K562 (cell line): ENCODE results near the gene PDLIM7. TPM values are rescaled to one million over a fixed set of nuclear protein-coding genes. Genes with fewer than 3 reads are reported as not detected.

Source experiments
- BRCA1 ChIP-seq, 2 experiments: fragments of 450-650 bp in 1 of 2; sonication (generic) in 1 of 2; formaldehyde crosslinking in 1 of 2; IDR thresholded peaks; 2 replicates each; pipeline versions ENCODE4 v1.5.0 to v1.6.1; 2017 to 2020; ENCODE audit warnings: mild to moderate bottlenecking in 1 of 2, missing genetic modification reagents in 1 of 2
- CBX2 ChIP-seq: fragments of 200-600 bp; sonication (generic); IDR thresholded peaks from one replicate; pipeline ENCODE4 v1.6.1; 2012; ENCODE audit warnings: mild to moderate bottlenecking, low read length, inconsistent platforms; ENCODE audit not compliant: insufficient read depth, poor library complexity, severe bottlenecking
- CXXC5 ChIP-seq: fragments of 250-450 bp; sonication (Bioruptor Pico); IDR thresholded peaks from 2 replicates; pipeline ENCODE4 v1.8.0; 2022; ENCODE audit warnings: inconsistent platforms, mild to moderate bottlenecking, moderate library complexity
- SOX6 ChIP-seq: fragments of 450-650 bp; IDR thresholded peaks from 2 replicates; pipeline ENCODE4 v1.6.1; 2014; ENCODE audit warnings: mild to moderate bottlenecking
- SRSF1 ChIP-seq: fragments of 200-400 bp; formaldehyde crosslinking; IDR thresholded peaks from 2 replicates; pipeline ENCODE4 v1.6.1; 2017; ENCODE audit warnings: mild to moderate bottlenecking, low read depth, low read length, moderate library complexity
- TAF15 ChIP-seq: fragments of 200-400 bp; formaldehyde crosslinking; IDR thresholded peaks from 2 replicates; pipeline ENCODE4 v1.6.1; 2017; ENCODE audit warnings: mild to moderate bottlenecking, low read depth, low read length, moderate library complexity
- TCF7L2 ChIP-seq: fragments of 150-350 bp; IDR thresholded peaks from 2 replicates; pipeline ENCODE4 v1.6.1; 2016; ENCODE audit warnings: low read depth, mild to moderate bottlenecking, low read length, moderate library complexity
- TRIM28 ChIP-seq: fragments of 450-650 bp; IDR thresholded peaks from 2 replicates; pipeline ENCODE4 v1.6.1; 2017
- ZFP30 ChIP-seq: fragments of 250-450 bp; sonication (Bioruptor Pico); IDR thresholded peaks from 2 replicates; pipeline ENCODE4 v1.8.0; 2022; ENCODE audit warnings: moderate library complexity, mild to moderate bottlenecking, inconsistent platforms, borderline replicate concordance
- ZFPM2 ChIP-seq: fragments of 250-450 bp; sonication (Bioruptor Pico); IDR thresholded peaks from 2 replicates; pipeline ENCODE4 v1.5.1; 2022; ENCODE audit warnings: mild to moderate bottlenecking
- ZNF780A ChIP-seq: fragments of 250-450 bp; sonication (Bioruptor Pico); IDR thresholded peaks from 2 replicates; pipeline ENCODE4 v1.5.0; 2021; ENCODE audit warnings: mild to moderate bottlenecking
- ZSCAN32 ChIP-seq: fragments of 450-650 bp; formaldehyde crosslinking; IDR thresholded peaks from 2 replicates; pipeline ENCODE4 v1.4.0; 2020; ENCODE audit warnings: mild to moderate bottlenecking, moderate library complexity
- polyA plus RNA-seq, 8 experiments: library from polyadenylated mRNA; depleted of rRNA in 4 of 8; stranded (reverse) in 5 of 8; unstranded in 3 of 8; fragments of >200 nt; fragmentation: Nextera tagmentation in 2 of 8; fragmentation: Illumina TruSeq in 1 of 8; extraction: Ambion mirVana in 2 of 8; extraction: Trizol in 1 of 8; gene quantifications; 2 replicates each; pipeline versions ENCODE4 v1.2.1 to v1.2.3, GENCODE V29; 2011 to 2014; ENCODE audit warnings: inconsistent platforms in 1 of 8, missing spikeins in 1 of 8
- total RNA-seq, 7 experiments: library from RNA; depleted of rRNA in 6 of 7; stranded (reverse); fragments of >200 nt in 6 of 7; fragmentation: Illumina TruSeq in 2 of 7; extraction: Trizol in 2 of 7; gene quantifications; 2 replicates each; pipeline versions ENCODE4 v1.2.1 to v1.2.3, GENCODE V29; 2011 to 2021; ENCODE audit warnings: low replicate concordance in 1 of 7
- TF ChIP-seq, protein P1 (sequence below): fragments of 250-450 bp; sonication (Bioruptor Pico); IDR thresholded peaks from 2 replicates; pipeline ENCODE4 v1.5.0; 2021
- TF ChIP-seq, protein P2 (sequence below), 2 experiments: IDR thresholded peaks; 2 replicates each; pipeline ENCODE4 v1.6.1; 2012; ENCODE audit warnings: improper control_type of control experiment in 2 of 2, low read depth in 2 of 2, low read length in 2 of 2, borderline replicate concordance in 1 of 2
- TF ChIP-seq, protein P3 (sequence below): sonication (generic); formaldehyde crosslinking; IDR thresholded peaks from 2 replicates; pipeline ENCODE4 v1.8.1; 2023; ENCODE audit warnings: mild to moderate bottlenecking, missing genetic modification reagents
- TF ChIP-seq, protein P4 (sequence below): fragments of 200-800 bp; sonication (Bioruptor generic); IDR thresholded peaks from 2 replicates; pipeline ENCODE4 v1.6.1; 2016; ENCODE audit warnings: missing genetic modification characterization, missing compliant biosample characterization

The PDLIM7 gene
- total and polyA plus RNA-seq, 9 of the 15 experiments (the other 6 are each of a cell fraction or from before 2014, with no cell fraction given), result 2.1 to 124 (median 32.6) TPM

DNA sequence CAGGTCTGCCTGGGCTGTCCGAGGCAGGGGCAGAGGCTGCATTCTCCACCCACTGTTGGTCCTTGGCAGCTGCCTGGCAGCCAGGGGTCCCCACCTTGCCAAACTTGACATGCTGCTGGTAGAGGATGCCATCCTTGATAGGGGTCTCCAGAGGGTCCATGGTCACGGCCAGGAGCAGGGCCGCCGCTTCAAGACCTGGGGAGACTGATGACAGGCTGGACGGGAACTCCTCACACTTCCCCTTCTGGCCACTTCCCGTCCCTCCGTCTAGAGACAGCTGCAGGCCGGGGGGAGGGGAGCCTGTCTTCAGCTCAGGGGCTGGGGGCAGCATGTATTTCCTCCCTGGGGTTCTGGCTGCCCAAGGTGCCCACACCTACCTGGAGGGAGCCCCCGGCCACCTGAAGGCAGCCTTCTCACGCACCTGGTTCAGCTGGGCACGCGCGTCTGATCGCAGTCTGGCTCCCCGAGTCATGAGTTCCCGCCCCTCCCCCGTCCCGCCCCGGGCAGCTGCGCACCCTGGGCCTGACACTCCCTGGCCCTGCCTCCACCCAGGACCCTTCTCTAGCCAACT is 12.1 kb upstream of the PDLIM7 start, which contains the start of gene DOK3 (continued):
- TF ChIP-seq, protein P1, sequence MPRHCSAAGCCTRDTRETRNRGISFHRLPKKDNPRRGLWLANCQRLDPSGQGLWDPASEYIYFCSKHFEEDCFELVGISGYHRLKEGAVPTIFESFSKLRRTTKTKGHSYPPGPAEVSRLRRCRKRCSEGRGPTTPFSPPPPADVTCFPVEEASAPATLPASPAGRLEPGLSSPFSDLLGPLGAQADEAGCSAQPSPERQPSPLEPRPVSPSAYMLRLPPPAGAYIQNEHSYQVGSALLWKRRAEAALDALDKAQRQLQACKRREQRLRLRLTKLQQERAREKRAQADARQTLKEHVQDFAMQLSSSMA (CRISPR knock-in tag), result no peak
- no peak for TF ChIP-seq TRIM28
- no peak for TF ChIP-seq TAF15
- TF ChIP-seq ZFP30 (CRISPR knock-in tag), result no peak
- TF ChIP-seq SOX6, result no peak
- no peak for TF ChIP-seq ZNF780A (CRISPR knock-in tag)
- no peak for TF ChIP-seq TCF7L2
- TF ChIP-seq BRCA1 (IDR thresholded peaks at IDR 0.05), result no peak
- no peak for TF ChIP-seq BRCA1 (CRISPR knock-in tag; IDR thresholded peaks at IDR 0.05)
- TF ChIP-seq, protein P2, sequence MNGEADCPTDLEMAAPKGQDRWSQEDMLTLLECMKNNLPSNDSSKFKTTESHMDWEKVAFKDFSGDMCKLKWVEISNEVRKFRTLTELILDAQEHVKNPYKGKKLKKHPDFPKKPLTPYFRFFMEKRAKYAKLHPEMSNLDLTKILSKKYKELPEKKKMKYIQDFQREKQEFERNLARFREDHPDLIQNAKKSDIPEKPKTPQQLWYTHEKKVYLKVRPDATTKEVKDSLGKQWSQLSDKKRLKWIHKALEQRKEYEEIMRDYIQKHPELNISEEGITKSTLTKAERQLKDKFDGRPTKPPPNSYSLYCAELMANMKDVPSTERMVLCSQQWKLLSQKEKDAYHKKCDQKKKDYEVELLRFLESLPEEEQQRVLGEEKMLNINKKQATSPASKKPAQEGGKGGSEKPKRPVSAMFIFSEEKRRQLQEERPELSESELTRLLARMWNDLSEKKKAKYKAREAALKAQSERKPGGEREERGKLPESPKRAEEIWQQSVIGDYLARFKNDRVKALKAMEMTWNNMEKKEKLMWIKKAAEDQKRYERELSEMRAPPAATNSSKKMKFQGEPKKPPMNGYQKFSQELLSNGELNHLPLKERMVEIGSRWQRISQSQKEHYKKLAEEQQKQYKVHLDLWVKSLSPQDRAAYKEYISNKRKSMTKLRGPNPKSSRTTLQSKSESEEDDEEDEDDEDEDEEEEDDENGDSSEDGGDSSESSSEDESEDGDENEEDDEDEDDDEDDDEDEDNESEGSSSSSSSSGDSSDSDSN (IDR thresholded peaks at IDR 0.05; ENCODE audit: borderline replicate concordance in 1 of 2, low read depth in 2 of 2, low read length in 2 of 2), result no peak
- no peak for TF ChIP-seq SRSF1
- no peak for TF ChIP-seq ZSCAN32 (CRISPR knock-in tag)
- TF ChIP-seq CXXC5 (CRISPR knock-in tag), result peak; percentile 55
- TF ChIP-seq, protein P3, sequence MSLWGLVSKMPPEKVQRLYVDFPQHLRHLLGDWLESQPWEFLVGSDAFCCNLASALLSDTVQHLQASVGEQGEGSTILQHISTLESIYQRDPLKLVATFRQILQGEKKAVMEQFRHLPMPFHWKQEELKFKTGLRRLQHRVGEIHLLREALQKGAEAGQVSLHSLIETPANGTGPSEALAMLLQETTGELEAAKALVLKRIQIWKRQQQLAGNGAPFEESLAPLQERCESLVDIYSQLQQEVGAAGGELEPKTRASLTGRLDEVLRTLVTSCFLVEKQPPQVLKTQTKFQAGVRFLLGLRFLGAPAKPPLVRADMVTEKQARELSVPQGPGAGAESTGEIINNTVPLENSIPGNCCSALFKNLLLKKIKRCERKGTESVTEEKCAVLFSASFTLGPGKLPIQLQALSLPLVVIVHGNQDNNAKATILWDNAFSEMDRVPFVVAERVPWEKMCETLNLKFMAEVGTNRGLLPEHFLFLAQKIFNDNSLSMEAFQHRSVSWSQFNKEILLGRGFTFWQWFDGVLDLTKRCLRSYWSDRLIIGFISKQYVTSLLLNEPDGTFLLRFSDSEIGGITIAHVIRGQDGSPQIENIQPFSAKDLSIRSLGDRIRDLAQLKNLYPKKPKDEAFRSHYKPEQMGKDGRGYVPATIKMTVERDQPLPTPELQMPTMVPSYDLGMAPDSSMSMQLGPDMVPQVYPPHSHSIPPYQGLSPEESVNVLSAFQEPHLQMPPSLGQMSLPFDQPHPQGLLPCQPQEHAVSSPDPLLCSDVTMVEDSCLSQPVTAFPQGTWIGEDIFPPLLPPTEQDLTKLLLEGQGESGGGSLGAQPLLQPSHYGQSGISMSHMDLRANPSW (CRISPR knock-in tag), result no peak
- no peak for TF ChIP-seq ZFPM2 (CRISPR knock-in tag)
- TF ChIP-seq, protein P4, sequence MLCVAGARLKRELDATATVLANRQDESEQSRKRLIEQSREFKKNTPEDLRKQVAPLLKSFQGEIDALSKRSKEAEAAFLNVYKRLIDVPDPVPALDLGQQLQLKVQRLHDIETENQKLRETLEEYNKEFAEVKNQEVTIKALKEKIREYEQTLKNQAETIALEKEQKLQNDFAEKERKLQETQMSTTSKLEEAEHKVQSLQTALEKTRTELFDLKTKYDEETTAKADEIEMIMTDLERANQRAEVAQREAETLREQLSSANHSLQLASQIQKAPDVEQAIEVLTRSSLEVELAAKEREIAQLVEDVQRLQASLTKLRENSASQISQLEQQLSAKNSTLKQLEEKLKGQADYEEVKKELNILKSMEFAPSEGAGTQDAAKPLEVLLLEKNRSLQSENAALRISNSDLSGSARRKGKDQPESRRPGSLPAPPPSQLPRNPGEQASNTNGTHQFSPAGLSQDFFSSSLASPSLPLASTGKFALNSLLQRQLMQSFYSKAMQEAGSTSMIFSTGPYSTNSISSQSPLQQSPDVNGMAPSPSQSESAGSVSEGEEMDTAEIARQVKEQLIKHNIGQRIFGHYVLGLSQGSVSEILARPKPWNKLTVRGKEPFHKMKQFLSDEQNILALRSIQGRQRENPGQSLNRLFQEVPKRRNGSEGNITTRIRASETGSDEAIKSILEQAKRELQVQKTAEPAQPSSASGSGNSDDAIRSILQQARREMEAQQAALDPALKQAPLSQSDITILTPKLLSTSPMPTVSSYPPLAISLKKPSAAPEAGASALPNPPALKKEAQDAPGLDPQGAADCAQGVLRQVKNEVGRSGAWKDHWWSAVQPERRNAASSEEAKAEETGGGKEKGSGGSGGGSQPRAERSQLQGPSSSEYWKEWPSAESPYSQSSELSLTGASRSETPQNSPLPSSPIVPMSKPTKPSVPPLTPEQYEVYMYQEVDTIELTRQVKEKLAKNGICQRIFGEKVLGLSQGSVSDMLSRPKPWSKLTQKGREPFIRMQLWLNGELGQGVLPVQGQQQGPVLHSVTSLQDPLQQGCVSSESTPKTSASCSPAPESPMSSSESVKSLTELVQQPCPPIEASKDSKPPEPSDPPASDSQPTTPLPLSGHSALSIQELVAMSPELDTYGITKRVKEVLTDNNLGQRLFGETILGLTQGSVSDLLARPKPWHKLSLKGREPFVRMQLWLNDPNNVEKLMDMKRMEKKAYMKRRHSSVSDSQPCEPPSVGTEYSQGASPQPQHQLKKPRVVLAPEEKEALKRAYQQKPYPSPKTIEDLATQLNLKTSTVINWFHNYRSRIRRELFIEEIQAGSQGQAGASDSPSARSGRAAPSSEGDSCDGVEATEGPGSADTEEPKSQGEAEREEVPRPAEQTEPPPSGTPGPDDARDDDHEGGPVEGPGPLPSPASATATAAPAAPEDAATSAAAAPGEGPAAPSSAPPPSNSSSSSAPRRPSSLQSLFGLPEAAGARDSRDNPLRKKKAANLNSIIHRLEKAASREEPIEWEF (CRISPR knock-in tag), result no peak
- TF ChIP-seq CBX2, result no peak
